Stimulated activated CD8-positive, alpha-beta memory T cell treated with anti-CD3 and anti-CD28 coated beads, Interleukin-15, amount 100 ng/mL, for 1 hour (primary cell): Measurements from ENCODE around the gene TAS2R16.
"Not testable (repeated sequence)": the region's sequence is repeated elsewhere in the genome, so short reads cannot be mapped to it uniquely, and the experiment has no call there.

Source experiments
- DNase-seq: peaks from one replicate; pipeline ENCODE4 v3.0.0-alpha.2; 2020; ENCODE audit warnings: low read depth

The TAS2R16 gene

DNA sequence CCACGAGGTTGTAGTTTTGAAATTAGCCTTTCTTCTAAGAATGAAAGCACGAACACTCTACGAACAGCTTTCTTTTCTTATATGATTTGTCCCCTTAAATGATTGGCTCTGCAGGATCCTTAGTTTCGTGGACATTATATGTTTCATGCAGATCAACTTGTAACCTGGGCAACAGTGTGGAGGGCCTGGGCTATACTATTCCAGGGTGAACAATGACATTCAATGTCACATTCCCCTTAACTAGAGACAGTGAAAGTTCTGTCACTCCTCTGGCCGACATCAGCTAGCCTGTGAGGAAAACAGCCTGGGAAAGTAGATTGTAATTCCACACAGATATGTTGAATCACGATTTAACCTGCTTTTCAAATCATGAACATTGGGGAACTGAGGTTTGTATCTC lies 23.4 kb downstream of the TAS2R16 start:
- DNase-seq, result no peak

DNA sequence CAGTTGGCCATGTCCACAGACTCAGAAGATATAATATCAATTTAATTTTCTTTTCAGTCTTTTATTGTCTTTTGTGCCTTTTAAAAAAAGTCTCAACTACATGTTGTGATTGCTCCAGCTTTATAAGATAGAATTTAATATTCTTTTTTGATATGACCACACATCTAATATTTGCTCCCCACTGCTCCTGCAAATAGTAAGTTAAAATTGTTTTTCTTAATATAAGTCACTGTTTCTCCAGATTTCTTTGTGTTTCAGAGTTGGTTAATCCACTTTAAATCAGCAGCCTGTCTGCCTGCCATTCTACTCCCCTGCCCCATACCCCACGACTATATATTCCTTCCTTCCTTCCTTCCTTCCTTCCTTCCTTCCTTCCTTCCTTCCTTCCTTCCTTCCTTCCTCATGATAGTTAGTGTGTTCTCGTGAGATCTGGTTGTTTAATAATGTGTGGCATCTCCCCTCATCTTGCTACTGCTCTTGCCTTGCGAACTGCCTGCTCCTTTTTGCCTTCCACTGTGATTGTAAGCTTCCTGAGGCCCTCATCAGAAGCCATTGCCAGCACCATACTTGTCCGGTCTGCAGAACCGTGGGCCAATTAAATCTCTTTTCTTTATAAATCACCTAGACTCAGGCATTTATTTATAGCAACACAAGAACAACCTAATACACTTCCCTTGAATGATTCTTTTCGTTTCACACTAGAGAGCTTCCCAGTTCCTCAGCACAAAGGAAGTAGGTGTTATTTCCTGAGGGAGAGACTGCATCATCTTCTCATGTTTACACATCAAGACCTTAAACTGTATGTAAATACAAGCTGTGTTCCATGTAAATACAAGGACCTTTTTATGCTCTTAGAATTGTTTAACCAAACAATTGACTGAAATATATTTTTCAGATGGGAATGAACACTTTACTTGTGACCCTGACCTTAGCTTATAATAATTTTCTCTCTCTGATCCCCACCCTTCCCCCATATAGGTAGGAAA lies 24.5 kb downstream of the TAS2R16 start:
- no peak for DNase-seq

DNA sequence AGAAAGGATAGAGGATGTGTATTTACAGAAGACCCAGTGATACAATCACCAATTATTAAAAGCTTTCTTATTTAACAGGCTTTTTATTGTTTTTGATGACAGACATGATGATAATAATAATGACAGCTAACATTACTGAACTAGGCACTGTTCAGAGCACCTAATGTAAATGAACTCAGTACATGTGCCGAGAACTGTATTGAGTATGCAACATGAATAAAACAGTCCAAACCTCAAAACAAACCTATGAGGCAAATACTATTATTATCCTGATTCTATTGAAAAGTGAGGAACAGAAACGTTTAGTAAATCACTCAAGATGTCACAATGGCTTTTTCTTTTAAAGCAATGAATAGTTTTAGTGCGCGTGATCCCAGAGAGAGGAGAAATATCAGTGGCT lies 27.1 kb downstream of the TAS2R16 start:
- DNase-seq, result no peak

DNA sequence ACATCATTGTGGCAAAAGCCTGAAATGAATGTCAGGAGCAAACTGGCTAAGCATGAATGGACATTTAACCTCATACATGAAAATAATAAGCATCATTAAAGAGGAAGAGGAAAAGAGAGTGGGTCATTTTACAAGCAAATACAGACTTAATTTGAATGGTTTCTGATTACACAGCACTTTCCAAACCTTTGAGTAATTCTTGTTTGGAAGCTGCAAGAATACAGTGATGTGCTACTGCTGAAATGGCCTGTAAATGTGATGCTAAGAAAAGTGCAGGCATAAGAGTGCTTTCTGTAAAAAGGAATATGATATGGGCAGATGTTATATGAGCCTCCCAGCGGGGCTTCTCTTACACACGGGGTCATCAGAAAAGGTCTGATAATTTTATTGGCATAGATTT lies 30.2 kb downstream of the TAS2R16 start:
- DNase-seq, result no peak

DNA sequence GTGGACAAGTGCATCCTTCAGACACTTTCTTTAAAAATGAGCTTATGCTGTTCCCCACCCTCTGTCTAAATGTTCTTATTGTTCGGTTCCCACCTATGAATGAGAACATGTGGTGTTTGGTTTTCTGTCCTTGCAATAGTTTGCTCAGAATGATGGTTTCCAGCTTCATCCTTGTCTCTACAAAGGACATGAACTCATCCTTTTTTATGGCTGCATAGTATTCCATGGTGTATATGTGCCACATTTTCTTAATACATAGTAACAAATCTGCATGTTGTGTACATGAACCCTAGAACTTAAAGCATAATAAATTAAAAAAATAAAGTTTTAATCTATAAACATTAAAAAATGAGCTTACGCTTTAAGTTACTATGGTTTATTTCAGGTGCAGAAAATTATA lies 41.8 kb downstream of the TAS2R16 start:
- not testable (repeated sequence) for DNase-seq

DNA sequence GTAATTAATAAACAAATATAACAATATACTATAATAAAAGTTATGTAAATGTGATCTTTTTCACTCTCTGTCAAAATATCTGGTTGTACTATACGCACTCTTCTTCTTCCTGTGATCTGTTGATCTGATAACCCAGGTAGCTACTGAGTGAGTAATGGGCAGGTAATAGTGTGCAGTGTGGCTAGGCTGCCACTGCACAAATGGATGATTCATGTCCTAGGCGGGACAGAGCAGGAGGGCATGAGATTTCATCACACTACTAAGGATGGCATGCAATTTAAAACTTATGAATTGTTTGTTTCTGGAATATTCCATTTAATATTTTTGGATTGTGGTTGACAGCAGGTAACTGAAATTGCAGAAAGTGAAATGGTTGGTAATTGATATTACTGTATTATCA lies 44.5 kb downstream of the TAS2R16 start:
- DNase-seq, result no peak

DNA sequence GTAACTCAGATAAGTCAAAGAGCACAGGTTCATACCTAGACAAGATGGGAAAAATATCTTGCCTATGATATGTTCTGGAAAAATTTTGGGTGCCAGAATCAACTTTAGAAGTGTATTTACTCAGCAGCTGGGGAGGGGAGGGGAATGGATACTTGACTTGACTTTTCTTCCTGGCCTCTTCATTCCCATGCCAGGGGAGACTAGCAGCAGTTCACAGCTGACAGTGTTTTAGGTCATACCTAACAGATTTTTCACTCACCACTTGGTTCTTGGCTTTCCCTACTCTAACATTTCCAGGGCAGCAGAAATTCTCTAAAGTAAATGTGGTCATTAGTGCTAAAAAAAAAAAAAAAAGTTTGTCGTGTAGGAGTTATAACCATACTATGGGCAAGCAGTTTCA lies 46.3 kb downstream of the TAS2R16 start:
- DNase-seq, result no peak
